SK-N-SH (cell line): Measurements from ENCODE around the gene CCDC197. TPM values are rescaled to one million over a fixed set of nuclear protein-coding genes. Genes with fewer than 3 reads are reported as not detected.

ENCODE experiments used
- CTCF ChIA-PET: fragments of 300-600, 350-600 bp; formaldehyde crosslinking; extraction: SDS; loops from one replicate; lab custom pipeline; 2021; lab: Yijun Ruan, JAX
- POLR2A ChIA-PET: fragments of 350-600 bp; sonication (Branson Sonifier 250); formaldehyde crosslinking; extraction: SDS; loops from one replicate; lab custom pipeline; 2020; ENCODE audit warnings: antibody characterized with exemption, inconsistent platforms; lab: Yijun Ruan, JAX
- DNase-seq: peaks from one replicate; pipeline ENCODE4 v3.0.0; 2012
- H2AFZ ChIP-seq: fragments of 200-600 bp; sonication (generic); 2 replicates; pipeline ENCODE4 v1.8.1; 2016; ENCODE audit warnings: antibody characterized with exemption, mild to moderate bottlenecking, low read depth
- H3F3A ChIP-seq: fragments of 200-600 bp; sonication (generic); replicated peaks from 2 replicates; pipeline ENCODE3; 2016; ENCODE audit warnings: antibody characterized with exemption, mild to moderate bottlenecking; ENCODE audit not compliant: insufficient read depth
- H3K27ac ChIP-seq, 2 experiments: fragments of 200-500 bp in 1 of 2; fragments of 200-600 bp in 1 of 2; sonication (Bioruptor generic) in 1 of 2; sonication (generic), shearing (Covaris generic) in 1 of 2; 2 replicates each; pipeline versions ENCODE4 v1.5.1 to v1.6.1; 2014 to 2016; ENCODE audit warnings: low read depth in 2 of 2, inconsistent platforms in 1 of 2, low read length in 1 of 2, mild to moderate bottlenecking in 1 of 2, mixed read lengths in 1 of 2
- H3K27me3 ChIP-seq: fragments of 200-600 bp; sonication (generic), shearing (Covaris generic); 2 replicates; pipeline ENCODE4 v1.6.1; 2016; ENCODE audit warnings: mixed run types; ENCODE audit not compliant: insufficient read depth
- H3K36me3 ChIP-seq, 2 experiments: fragments of 200-500 bp in 1 of 2; fragments of 200-600 bp in 1 of 2; sonication (Bioruptor generic) in 1 of 2; sonication (generic) in 1 of 2; replicated peaks in 1 of 2; 2 replicates each; pipeline versions ENCODE3 to v1.5.1; 2014 to 2016; ENCODE audit warnings: low read length in 1 of 2, mild to moderate bottlenecking in 1 of 2; ENCODE audit not compliant: insufficient read depth in 2 of 2, control insufficient read depth in 1 of 2
- H3K4me1 ChIP-seq, 2 experiments: fragments of 200-500 bp in 1 of 2; fragments of 200-600 bp in 1 of 2; sonication (Bioruptor generic) in 1 of 2; sonication (generic), shearing (Covaris generic) in 1 of 2; 2 replicates each; pipeline versions ENCODE4 v1.5.1 to v1.6.1; 2014 to 2016; ENCODE audit warnings: low read depth in 1 of 2, low read length in 1 of 2, mixed run types in 1 of 2; ENCODE audit not compliant: insufficient read depth in 2 of 2, control insufficient read depth in 1 of 2
- H3K4me2 ChIP-seq: fragments of 200-600 bp; sonication (generic), shearing (Covaris generic); 2 replicates; pipeline ENCODE4 v1.6.1; 2017; ENCODE audit warnings: mixed run types
- H3K4me3 ChIP-seq, 2 experiments: fragments of 200-500 bp in 1 of 2; fragments of 200-600 bp in 1 of 2; sonication (Bioruptor generic) in 1 of 2; sonication (generic), shearing (Covaris generic) in 1 of 2; 2 replicates each; pipeline versions ENCODE4 v1.5.1 to v1.8.1; 2014 to 2016; ENCODE audit warnings: low read depth in 2 of 2, inconsistent platforms in 1 of 2, low read length in 1 of 2, mild to moderate bottlenecking in 1 of 2, mixed read lengths in 1 of 2, moderate library complexity in 1 of 2
- H3K79me2 ChIP-seq: fragments of 200-600 bp; sonication (generic); 2 replicates; pipeline ENCODE4 v1.8.1; 2017; ENCODE audit warnings: mild to moderate bottlenecking; ENCODE audit not compliant: insufficient read depth
- H3K9ac ChIP-seq: fragments of 200-600 bp; sonication (generic); 2 replicates; pipeline ENCODE4 v1.6.1; 2017; ENCODE audit warnings: mixed run types
- H3K9me2 ChIP-seq: fragments of 200-600 bp; sonication (generic); 2 replicates; pipeline ENCODE4 v1.6.1; 2017; ENCODE audit warnings: mixed run types
- H3K9me3 ChIP-seq: fragments of 200-600 bp; sonication (generic); 2 replicates; pipeline ENCODE4 v1.6.1; 2017; ENCODE audit warnings: mixed run types, mild to moderate bottlenecking, moderate library complexity
- H4K20me1 ChIP-seq: fragments of 200-600 bp; sonication (generic); 2 replicates; pipeline ENCODE4 v1.6.1; 2017; ENCODE audit warnings: mild to moderate bottlenecking, mixed run types; ENCODE audit not compliant: insufficient read depth
- CHD2 ChIP-seq: fragments of 150-350 bp; IDR thresholded peaks from 2 replicates; pipeline ENCODE4 v1.6.1; 2018; ENCODE audit warnings: low read length; ENCODE audit not compliant: partially characterized antibody
- GABPA ChIP-seq: IDR thresholded peaks from 2 replicates; pipeline ENCODE4 v1.4.0; 2012; ENCODE audit warnings: low read depth, mild to moderate bottlenecking
- MAX ChIP-seq: IDR thresholded peaks from 2 replicates; pipeline ENCODE4 v1.4.0; 2012; ENCODE audit warnings: low read depth
- MXI1 ChIP-seq: IDR thresholded peaks from 2 replicates; pipeline ENCODE4 v1.6.1; 2012; ENCODE audit warnings: mild to moderate bottlenecking, low read depth, low read length, improper control_type of control experiment
- TAF1 ChIP-seq: IDR thresholded peaks from 2 replicates; pipeline ENCODE4 v1.6.1; 2012; ENCODE audit warnings: low read depth, mild to moderate bottlenecking, low read length, moderate library complexity, borderline replicate concordance
- TCF12 ChIP-seq: IDR thresholded peaks from 2 replicates; pipeline ENCODE4 v1.4.0; 2012
- TEAD4 ChIP-seq: IDR thresholded peaks from 2 replicates; pipeline ENCODE4 v1.4.0; 2012; ENCODE audit warnings: mild to moderate bottlenecking, borderline replicate concordance; ENCODE audit not compliant: insufficient read depth
- WGBS: methylation state at CpG from one replicate; pipeline ENCODE4 v1.1.6; 2017; ENCODE audit warnings: low lambda C conversion rate; 5-methylcytosine and 5-hydroxymethylcytosine counted together
- polyA plus RNA-seq, 3 experiments: library from polyadenylated mRNA; depleted of rRNA; stranded (reverse); fragments of >200 nt; gene quantifications; 2 replicates each; pipeline ENCODE4 v1.2.3, GENCODE V29; 2012

CCDC197 gene
- polyA plus RNA-seq, 1 of the 3 experiments (the other 2 are of a cell fraction) = not detected

- Histone ChIP-seq H3K4me2 (no peak overlapping the region), H3K27ac (no peak overlapping the region), H3K9me2 (no peaks in the 10 kb centered on the region), H3K27me3 (no peaks in the 10 kb centered on the region), H3K4me3 (no peak overlapping the region), H3K79me2 (no peaks in the 10 kb centered on the region), H2AFZ (no peak overlapping the region), H3K9ac (no peak overlapping the region), H3K9me3 (no peaks in the 10 kb centered on the region), H4K20me1 (no peaks in the 10 kb centered on the region), H3F3A (no peaks in the 10 kb centered on the region), H3K4me1 (peaks cover 0 to 10% of the 10 kb centered on the region in 2 experiments; a peak in 1 of 4 replicates), H3K36me3 (peaks cover 1 to 25% of the 10 kb centered on the region in 2 experiments)
- ChIA-PET CTCF (interaction anchor here (1.3 to 10.8 kb wide), 4 partner anchors 10 to 139 kb away, joined by 3 to 132 read pairs (median 7); no protein-coding TSS in a partner anchor), POLR2A (no interaction called here)
- no peak for DNase-seq
- no peak for TF ChIP-seq GABPA
- 90% methylated on average over 13 of the region's 13 CpGs for WGBS
Measured at GRCh38 chr14:94040796-94041195, 43.7 kb downstream of the CCDC197 start.

- Histone ChIP-seq H3K36me3 (peaks cover 3 to 34% of the 10 kb centered on the region in 2 experiments), H3F3A (no peaks in the 10 kb centered on the region), H3K27me3 (no peaks in the 10 kb centered on the region), H3K9ac (no peak overlapping the region), H3K9me2 (no peaks in the 10 kb centered on the region), H3K4me1 (peaks cover 0 to under 1% of the 10 kb centered on the region in 2 experiments; a peak in 1 of 4 replicates), H3K27ac (no peak overlapping the region), H3K9me3 (no peaks in the 10 kb centered on the region), H3K79me2 (no peaks in the 10 kb centered on the region), H3K4me2 (no peak overlapping the region), H4K20me1 (no peaks in the 10 kb centered on the region), H2AFZ (no peak overlapping the region), H3K4me3 (no peak overlapping the region)
- 89% methylated on average over 17 of the region's 18 CpGs for WGBS
- POLR2A ChIA-PET = no interaction called here
- TF ChIP-seq MAX (no peak), MXI1 (no peak), TEAD4 (no peak), TAF1 (no peak)
- DNase-seq = no peak
- CTCF ChIA-PET = interaction anchor here (1.3 to 10.8 kb wide), 4 partner anchors 10 to 138 kb away, joined by 3 to 132 read pairs (median 7); no protein-coding TSS in a partner anchor
Measured at GRCh38 chr14:94041551-94042346, 44.6 kb downstream of the CCDC197 start.

- POLR2A ChIA-PET = no interaction called here
- H3K4me3 ChIP-seq = no peak overlapping the region
- no peak overlapping the region for H3K4me2 ChIP-seq
- no peaks in the 10 kb centered on the region for H3F3A ChIP-seq
- H3K36me3 ChIP-seq = peaks cover 3 to 42% of the 10 kb centered on the region in 2 experiments
- no peak overlapping the region for H3K27ac ChIP-seq
- no peaks in the 10 kb centered on the region for H3K9me2 ChIP-seq
- H3K79me2 ChIP-seq = no peaks in the 10 kb centered on the region
- WGBS = 89% methylated on average over 4 of the region's 12 CpGs
- no peaks in the 10 kb centered on the region for H3K4me1 ChIP-seq
- H3K27me3 ChIP-seq = no peaks in the 10 kb centered on the region
- no peak overlapping the region for H3K9ac ChIP-seq
- no peaks in the 10 kb centered on the region for H4K20me1 ChIP-seq
- no peak for TF ChIP-seq CHD2
- TF ChIP-seq TEAD4 = no peak
- no peak for TF ChIP-seq TCF12
- DNase-seq = no peak
- no peak overlapping the region for H2AFZ ChIP-seq
- H3K9me3 ChIP-seq = no peaks in the 10 kb centered on the region
- CTCF ChIA-PET = interaction anchor here (1.2 to 2.5 kb wide), 4 partner anchors 9 to 138 kb away, joined by 6 to 8 read pairs (median 6); no protein-coding TSS in a partner anchor
Measured at GRCh38 chr14:94042433-94043091, 45.5 kb downstream of the CCDC197 start.
